ENCODE data around the gene PRKCI. TPM values are rescaled to one million over a fixed set of nuclear protein-coding genes. Genes with fewer than 3 reads are reported as not detected.
"Not testable (repeated sequence)": the region's sequence is repeated elsewhere in the genome, so short reads cannot be mapped to it uniquely, and the experiment has no call there.

Gene PRKCI
- total RNA-seq, 1 donor from 2014 or later: 45.9 TPM

DNA sequence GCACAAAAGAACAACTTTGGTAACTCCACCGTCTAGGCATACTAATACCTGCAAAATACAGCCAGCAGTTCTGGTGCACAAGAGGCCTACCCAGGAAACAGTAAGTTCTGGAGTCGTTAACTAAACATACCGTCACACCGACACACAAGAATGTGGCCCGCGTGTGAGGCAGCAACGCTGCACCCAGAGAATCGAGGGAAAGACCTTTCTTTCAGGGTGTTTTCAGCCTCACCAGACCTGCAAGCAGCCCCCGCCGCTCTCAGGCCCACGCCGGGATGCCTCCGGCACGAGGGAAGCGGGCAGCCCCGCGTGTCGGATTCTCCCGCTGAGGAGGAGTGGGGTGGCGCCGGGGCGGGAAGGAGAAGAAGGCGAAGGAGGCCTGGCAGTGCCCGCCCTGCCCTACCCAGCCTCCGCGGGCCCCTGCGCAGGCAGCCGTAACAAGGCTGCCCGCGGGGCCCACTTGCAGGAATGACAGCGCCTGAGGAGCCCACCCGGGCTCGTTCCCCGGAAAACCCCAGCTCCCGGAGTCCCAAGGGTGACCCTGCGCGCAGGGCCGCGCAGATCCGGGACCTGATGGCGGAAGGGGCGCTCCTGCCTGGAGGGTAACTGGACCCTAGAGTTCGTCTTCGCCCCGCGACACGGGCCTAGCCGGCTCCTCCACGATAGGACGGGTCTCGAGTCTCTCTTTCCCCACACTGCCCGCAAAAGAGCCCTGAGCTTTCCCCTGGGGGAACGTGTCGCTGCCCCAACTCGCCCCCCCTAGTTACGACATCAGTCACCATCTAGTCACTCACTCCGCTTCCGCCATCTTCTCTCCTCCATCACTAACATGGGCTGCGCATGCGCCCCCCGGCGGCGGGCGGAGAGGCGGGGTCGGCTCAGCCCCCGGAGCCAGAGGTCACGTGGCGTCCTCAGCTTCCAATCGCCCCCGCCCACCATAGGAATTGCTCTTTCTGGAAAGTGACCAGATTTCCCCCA lies 41.0 kb upstream of the PRKCI start, which contains the start of gene PHC3:
Gene PHC3 (minus strand): TSS at position 826 of the 978 bp plus-strand sequence. CDS start 18 bp downstream, at position 808.
- Histone ChIP-seq H3K4me3 (peak within 1 kb of the TSS; percentile 88), H3K36me3 (peaks cover 23% of the 10 kb centered on the region), H3K9me3 (no peaks in the 10 kb centered on the region), H3K4me1 (peaks cover 21% of the 10 kb centered on the region), H3K27ac (peak within 1 kb of the TSS; percentile 99), H3K27me3 (ENCODE audit: low read depth) (no peaks in the 10 kb centered on the region)
- DNase-seq (peak; percentile 93), ATAC-seq (peak; percentile 96)
- TF ChIP-seq, protein P1, sequence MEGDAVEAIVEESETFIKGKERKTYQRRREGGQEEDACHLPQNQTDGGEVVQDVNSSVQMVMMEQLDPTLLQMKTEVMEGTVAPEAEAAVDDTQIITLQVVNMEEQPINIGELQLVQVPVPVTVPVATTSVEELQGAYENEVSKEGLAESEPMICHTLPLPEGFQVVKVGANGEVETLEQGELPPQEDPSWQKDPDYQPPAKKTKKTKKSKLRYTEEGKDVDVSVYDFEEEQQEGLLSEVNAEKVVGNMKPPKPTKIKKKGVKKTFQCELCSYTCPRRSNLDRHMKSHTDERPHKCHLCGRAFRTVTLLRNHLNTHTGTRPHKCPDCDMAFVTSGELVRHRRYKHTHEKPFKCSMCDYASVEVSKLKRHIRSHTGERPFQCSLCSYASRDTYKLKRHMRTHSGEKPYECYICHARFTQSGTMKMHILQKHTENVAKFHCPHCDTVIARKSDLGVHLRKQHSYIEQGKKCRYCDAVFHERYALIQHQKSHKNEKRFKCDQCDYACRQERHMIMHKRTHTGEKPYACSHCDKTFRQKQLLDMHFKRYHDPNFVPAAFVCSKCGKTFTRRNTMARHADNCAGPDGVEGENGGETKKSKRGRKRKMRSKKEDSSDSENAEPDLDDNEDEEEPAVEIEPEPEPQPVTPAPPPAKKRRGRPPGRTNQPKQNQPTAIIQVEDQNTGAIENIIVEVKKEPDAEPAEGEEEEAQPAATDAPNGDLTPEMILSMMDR (IDR thresholded peaks at IDR 0.05): peak; percentile 28
- intact Hi-C loops (cut with DNase I): no loop called here

DNA sequence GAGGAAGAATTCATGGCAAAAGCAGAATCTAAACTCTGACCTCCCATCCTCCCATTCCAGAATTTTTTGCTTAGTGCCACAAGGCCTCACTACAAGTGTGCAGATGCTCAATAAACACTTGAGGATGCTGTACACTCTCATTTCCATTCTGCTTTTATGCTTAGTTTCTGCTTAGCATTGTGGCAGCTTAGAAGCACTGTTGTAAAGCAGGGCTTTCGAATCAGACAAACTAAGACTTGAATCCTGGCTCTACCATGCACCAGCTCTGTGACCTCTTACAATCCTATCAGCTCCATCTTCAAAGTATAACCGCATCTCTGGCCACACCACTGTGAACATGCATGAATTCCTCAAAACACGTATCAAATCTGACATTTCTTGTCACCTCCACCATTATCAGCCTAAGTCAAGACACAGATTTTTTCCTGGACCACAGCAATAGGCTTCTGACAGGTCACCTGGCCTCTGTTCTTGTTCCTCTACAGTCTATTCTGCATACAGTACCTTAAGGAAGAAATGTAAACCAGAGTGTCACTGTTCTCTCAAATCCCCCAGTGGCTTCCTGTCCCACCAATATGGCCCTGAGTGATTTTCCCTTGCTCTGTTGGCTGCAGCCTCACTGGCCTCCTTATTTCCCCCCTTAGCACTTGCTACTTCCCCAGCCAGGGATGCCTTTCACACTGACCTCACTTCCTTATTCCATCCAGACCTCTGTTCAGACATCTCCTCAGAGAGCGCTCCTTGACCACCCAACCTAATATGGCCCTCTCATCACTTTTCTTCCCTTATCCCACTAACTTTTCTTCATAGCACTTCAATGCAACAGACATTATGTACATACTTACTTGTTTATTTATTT lies 32.6 kb upstream of the PRKCI start:
- H3K36me3 ChIP-seq: no peaks in the 10 kb centered on the region
- DNase-seq (no peak), ATAC-seq (peak; percentile 61 to 71)
- no peak overlapping the region for H3K27ac ChIP-seq
- intact Hi-C loops (cut with DNase I): no loop called here
- H3K9me3 ChIP-seq: no peaks in the 10 kb centered on the region
- TF ChIP-seq, protein P1 (IDR thresholded peaks at IDR 0.05): no peak
- no peaks in the 10 kb centered on the region for H3K27me3 ChIP-seq (ENCODE audit: low read depth)
- H3K4me1 ChIP-seq: no peaks in the 10 kb centered on the region
- H3K4me3 ChIP-seq: no peak overlapping the region

DNA sequence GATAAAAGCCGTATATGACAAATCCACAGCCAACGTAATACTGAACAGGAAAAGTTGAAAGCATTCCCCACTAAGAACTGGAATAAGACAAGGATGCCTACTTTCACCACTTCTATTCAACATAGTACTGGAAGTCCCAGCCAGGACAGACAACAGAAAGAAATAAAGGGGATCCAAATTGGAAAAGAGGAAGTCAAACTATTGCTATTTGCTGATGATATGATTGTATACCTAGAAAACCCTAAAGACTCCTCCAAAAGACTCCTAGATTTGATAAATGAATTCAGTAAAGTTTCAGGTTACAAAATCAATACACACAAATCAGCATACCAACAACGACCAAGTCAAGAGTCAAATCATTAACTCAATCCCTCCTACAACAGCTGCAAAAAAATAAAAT lies 26.5 kb upstream of the PRKCI start:
- H3K9me3 ChIP-seq; H3K36me3 ChIP-seq; H3K27me3 ChIP-seq (ENCODE audit: low read depth); intact Hi-C loops (cut with DNase I); H3K4me1 ChIP-seq; H3K27ac ChIP-seq; DNase-seq; H3K4me3 ChIP-seq; ATAC-seq: not testable (repeated sequence)

DNA sequence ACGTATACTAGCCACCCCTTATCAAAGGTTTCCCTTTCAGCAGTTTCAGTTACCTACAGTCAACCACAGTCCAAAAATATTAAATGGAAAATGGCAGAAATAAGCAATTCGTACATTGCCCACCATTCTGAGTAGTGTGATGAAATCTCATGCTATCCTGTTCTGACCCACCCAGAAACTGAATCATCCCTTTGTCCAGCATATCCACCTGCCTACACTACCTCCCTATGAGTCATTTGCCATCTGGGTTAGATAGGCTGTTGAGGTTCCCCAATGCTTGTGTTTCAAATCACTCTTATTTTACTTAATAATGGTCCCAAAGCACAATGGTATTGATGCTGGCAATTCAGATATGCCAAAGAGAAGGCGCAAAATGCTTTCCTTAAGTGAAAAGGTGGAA lies 25.4 kb upstream of the PRKCI start:
- H3K36me3 ChIP-seq: no peaks in the 10 kb centered on the region
- no peaks in the 10 kb centered on the region for H3K27me3 ChIP-seq (ENCODE audit: low read depth)
- TF ChIP-seq, protein P1 (IDR thresholded peaks at IDR 0.05): no peak
- H3K27ac ChIP-seq: no peak overlapping the region
- no peak for DNase-seq
- H3K4me1 ChIP-seq: no peaks in the 10 kb centered on the region
- no peak overlapping the region for H3K4me3 ChIP-seq
- ATAC-seq: no peak
- H3K9me3 ChIP-seq: no peaks in the 10 kb centered on the region
- intact Hi-C loops (cut with DNase I): no loop called here

DNA sequence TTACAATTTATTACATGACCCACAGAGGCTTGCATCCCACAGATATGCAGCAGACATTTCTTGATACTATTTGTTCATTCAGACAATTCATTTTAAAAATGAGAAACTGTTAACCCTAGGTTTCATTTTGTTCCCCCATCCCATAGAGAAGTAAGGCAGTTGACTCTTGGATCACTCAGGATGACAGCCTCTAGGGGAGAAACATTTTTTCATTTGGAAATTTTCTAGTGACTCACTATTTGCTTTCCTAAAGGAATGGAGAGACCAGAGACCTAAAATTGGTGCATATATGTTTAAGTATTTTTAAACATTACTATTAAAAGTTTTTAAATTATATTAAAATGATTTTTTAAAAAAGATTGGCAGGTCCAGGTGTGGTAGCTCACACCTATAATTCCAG lies 21.2 kb upstream of the PRKCI start:
- TF ChIP-seq, protein P1 (IDR thresholded peaks at IDR 0.05): no peak

More for the DNA sequence above, 21.2 kb upstream of the PRKCI start:
- DNase-seq (no peak), ATAC-seq (no peak)
- no peaks in the 10 kb centered on the region for H3K4me1 ChIP-seq
- H3K27ac ChIP-seq: no peak overlapping the region
- intact Hi-C loops (cut with DNase I): no loop called here
- H3K9me3 ChIP-seq: no peaks in the 10 kb centered on the region
- no peak overlapping the region for H3K4me3 ChIP-seq
- no peaks in the 10 kb centered on the region for H3K36me3 ChIP-seq
- H3K27me3 ChIP-seq (ENCODE audit: low read depth): no peaks in the 10 kb centered on the region

Measured in lower lobe of right lung (tissue), 2 donors.